Uterus (tissue), 4 donors: Measurements from ENCODE around the gene LYRM9. TPM values are rescaled to one million over a fixed set of nuclear protein-coding genes. Genes with fewer than 3 reads are reported as not detected.

Source experiments
- DNase-seq, 2 donors: peaks; one replicate each; pipeline ENCODE4 v3.0.0-alpha.2; 2019 to 2020
- H3K27ac ChIP-seq, 2 donors: fragments of 200-600 bp; sonication (generic); 1 replicate in 1 of 2; 2 replicates in 1 of 2; pipeline ENCODE4 v1.5.1; 2016 to 2018
- H3K27me3 ChIP-seq, 2 donors: fragments of 200-600 bp; sonication (generic); one replicate each; pipeline ENCODE4 v1.5.1; 2018 to 2019; ENCODE audit warnings: control low read depth in 1 of 2
- H3K36me3 ChIP-seq, 2 donors: fragments of 200-600 bp; sonication (generic); one replicate each; pipeline ENCODE4 v1.5.1; 2019; ENCODE audit warnings: control low read depth in 1 of 2
- H3K4me1 ChIP-seq, 2 donors: fragments of 200-600 bp; sonication (generic); one replicate each; pipeline ENCODE4 v1.5.1; 2018 to 2019; ENCODE audit warnings: control low read depth in 1 of 2
- H3K4me3 ChIP-seq, 2 donors: fragments of 200-600 bp; sonication (generic); 1 replicate in 1 of 2; 2 replicates in 1 of 2; pipeline ENCODE4 v1.5.1; 2018 to 2019; ENCODE audit warnings: mild to moderate bottlenecking in 1 of 2
- H3K9me3 ChIP-seq, 2 donors: fragments of 200-600 bp; sonication (generic); one replicate each; pipeline ENCODE4 v1.5.1; 2019; ENCODE audit warnings: control low read depth in 1 of 2
- CTCF ChIP-seq, 4 experiments: fragments of 200-600 bp in 2 of 4; fragments of 450-650 bp in 2 of 4; sonication (generic) in 2 of 4; IDR thresholded peaks; one replicate each; pipeline ENCODE4 v1.5.1; 2016 to 2019; ENCODE audit warnings: antibody characterized with exemption in 4 of 4, mild to moderate bottlenecking in 2 of 4, moderate library complexity in 1 of 4
- POLR2A ChIP-seq, 2 donors: fragments of 450-650 bp; IDR thresholded peaks; one replicate each; pipeline ENCODE4 v1.6.1; 2016; ENCODE audit warnings: antibody characterized with exemption in 2 of 2, mild to moderate bottlenecking in 1 of 2, moderate library complexity in 1 of 2
- intact Hi-C: fragments of 100-400 bp; cut with DNase I; formaldehyde crosslinking; loops from one replicate; pipeline ENCODE4 v1.15.1; 2023; ENCODE audit warnings: low total_unique reads
- total RNA-seq, 4 donors: library from RNA; depleted of rRNA in 3 of 4; stranded (reverse); fragments of >200 nt in 3 of 4; gene quantifications; one replicate each; pipeline versions ENCODE4 v1.1.0 to v1.2.4, GENCODE V29; 2014 to 2023
- donor health status: DM: yes; HTN: yes; CAD: no.

The LYRM9 gene
- total RNA-seq, 4 donors from 2014 or later: 3.3 to 31.4 (median 25.6) TPM

DNA sequence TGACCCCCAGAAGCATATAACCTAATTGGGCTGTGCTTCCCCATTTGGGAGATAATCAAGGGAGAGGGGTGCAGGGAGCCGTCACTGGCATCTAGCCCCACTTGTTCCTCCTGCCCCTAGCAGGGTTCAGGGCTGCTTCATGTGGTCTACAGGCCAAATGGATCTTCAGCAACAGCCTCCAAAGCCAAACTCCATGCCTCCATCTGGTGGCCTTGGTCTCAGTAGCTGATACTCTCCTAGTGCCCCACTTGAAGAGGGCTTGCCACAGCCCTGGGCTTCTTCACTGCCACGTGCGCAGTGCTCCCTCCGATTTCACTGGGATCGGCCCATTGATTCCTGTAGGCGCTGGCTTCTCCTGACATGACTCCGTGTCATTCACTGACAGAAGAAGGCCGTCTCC is 24.6 kb downstream of the LYRM9 start:
- Histone ChIP-seq H3K27me3 (no peaks in the 10 kb centered on the region), H3K4me3 (no peak overlapping the region), H3K9me3 (no peaks in the 10 kb centered on the region), H3K4me1 (no peaks in the 10 kb centered on the region), H3K27ac (no peak overlapping the region), H3K36me3 (no peaks in the 10 kb centered on the region)
- no peak for DNase-seq
- TF ChIP-seq CTCF (IDR thresholded peaks at IDR 0.05) (no peak), POLR2A (IDR thresholded peaks at IDR 0.05) (no peak)
- intact Hi-C loops: no loop called here

- intact Hi-C loops: no loop called here
Observed at GRCh38 chr17:27862840-27863239, 30.3 kb downstream of the LYRM9 start.

GRCh38 chr17:27862004-27862403 is 31.2 kb downstream of the LYRM9 start:
- intact Hi-C loops: no loop called here
- DNase-seq: no peak
- H3K9me3 ChIP-seq: no peaks in the 10 kb centered on the region
- H3K27ac ChIP-seq: no peak overlapping the region
- TF ChIP-seq CTCF (IDR thresholded peaks at IDR 0.05) (no peak), POLR2A (IDR thresholded peaks at IDR 0.05) (no peak)
- no peak overlapping the region for H3K4me3 ChIP-seq
- no peaks in the 10 kb centered on the region for H3K4me1 ChIP-seq
- no peaks in the 10 kb centered on the region for H3K36me3 ChIP-seq
- H3K27me3 ChIP-seq: no peaks in the 10 kb centered on the region

More at GRCh38 chr17:27862840-27863239, 30.3 kb downstream of the LYRM9 start:
- no peak for TF ChIP-seq CTCF (IDR thresholded peaks at IDR 0.05)
- H3K9me3 ChIP-seq: no peaks in the 10 kb centered on the region
- no peak overlapping the region for H3K4me3 ChIP-seq
- H3K4me1 ChIP-seq: no peaks in the 10 kb centered on the region
- no peak overlapping the region for H3K27ac ChIP-seq
- H3K27me3 ChIP-seq: no peaks in the 10 kb centered on the region
- DNase-seq: no peak
- no peaks in the 10 kb centered on the region for H3K36me3 ChIP-seq

GRCh38 chr17:27860971-27861664 is 32.0 kb downstream of the LYRM9 start:
- intact Hi-C loops: no loop called here

More at GRCh38 chr17:27860971-27861664, 32.0 kb downstream of the LYRM9 start:
- Histone ChIP-seq H3K36me3 (no peaks in the 10 kb centered on the region), H3K27ac (no peak overlapping the region), H3K4me3 (no peak overlapping the region), H3K9me3 (no peaks in the 10 kb centered on the region), H3K27me3 (no peaks in the 10 kb centered on the region), H3K4me1 (no peaks in the 10 kb centered on the region)
- TF ChIP-seq POLR2A (IDR thresholded peaks at IDR 0.05): no peak
- TF ChIP-seq CTCF (IDR thresholded peaks at IDR 0.05): no peak
- no peak for DNase-seq
